ENCODE results near the gene ENGASE.
A peak's percentile ranks its signal among the peaks of the same experiment; 100 is the strongest.

Gene ENGASE

GRCh38 chr17:79079421-79080200 lies 5.0 kb downstream of the ENGASE start:
- no peak for DNase-seq (ENCODE audit: low spot score)

- no peak for DNase-seq (ENCODE audit: low spot score)
Measured at GRCh38 chr17:79080349-79080748, 5.7 kb downstream of the ENGASE start.

GRCh38 chr17:79080761-79081290 lies 6.2 kb downstream of the ENGASE start:
- no peak for DNase-seq (ENCODE audit: low spot score)

DNA sequence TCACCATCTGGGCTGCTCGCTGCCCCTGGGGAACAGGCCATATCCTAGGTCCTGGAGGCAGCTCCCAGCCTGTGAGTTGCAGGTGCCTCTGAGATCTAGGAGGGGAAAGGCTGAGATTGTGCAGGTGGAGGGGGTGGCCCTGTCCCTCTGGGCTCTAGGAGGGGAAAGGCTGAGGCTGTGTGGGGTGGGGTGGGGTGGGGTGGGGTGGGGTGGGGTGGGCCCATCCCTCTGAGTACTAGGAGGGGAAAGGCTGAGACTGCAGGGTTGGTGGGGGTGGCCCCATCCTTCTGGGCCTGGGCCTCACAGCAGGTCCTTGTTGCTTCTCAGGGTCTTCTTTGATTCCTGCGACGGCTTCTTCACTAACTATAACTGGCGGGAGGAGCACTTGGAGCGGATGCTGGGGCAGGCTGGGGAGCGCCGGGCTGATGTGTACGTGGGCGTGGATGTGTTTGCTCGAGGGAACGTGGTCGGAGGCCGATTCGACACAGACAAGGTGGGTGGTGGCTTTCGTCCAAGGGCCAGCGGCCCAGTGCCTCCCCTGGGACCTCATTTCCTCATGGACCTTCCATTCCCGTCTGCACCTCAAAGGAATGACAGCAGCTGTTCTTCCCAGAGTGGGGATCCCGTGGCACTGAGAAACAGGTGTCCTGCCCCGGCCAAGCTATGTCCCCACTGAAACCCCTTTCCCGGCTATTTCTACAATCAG lies 7.1 kb downstream of the ENGASE start:
- DNase-seq (ENCODE audit: low spot score) = no peak

- peak; percentile 86 for DNase-seq (ENCODE audit: low spot score)
Measured at GRCh38 chr17:79082311-79083190, 7.9 kb downstream of the ENGASE start.

GRCh38 chr17:79083191-79083971 lies 8.8 kb downstream of the ENGASE start:
- DNase-seq (ENCODE audit: low spot score) = no peak

- no peak for DNase-seq (ENCODE audit: low spot score)
Measured at GRCh38 chr17:79084291-79085153, 9.9 kb downstream of the ENGASE start.

DNA sequence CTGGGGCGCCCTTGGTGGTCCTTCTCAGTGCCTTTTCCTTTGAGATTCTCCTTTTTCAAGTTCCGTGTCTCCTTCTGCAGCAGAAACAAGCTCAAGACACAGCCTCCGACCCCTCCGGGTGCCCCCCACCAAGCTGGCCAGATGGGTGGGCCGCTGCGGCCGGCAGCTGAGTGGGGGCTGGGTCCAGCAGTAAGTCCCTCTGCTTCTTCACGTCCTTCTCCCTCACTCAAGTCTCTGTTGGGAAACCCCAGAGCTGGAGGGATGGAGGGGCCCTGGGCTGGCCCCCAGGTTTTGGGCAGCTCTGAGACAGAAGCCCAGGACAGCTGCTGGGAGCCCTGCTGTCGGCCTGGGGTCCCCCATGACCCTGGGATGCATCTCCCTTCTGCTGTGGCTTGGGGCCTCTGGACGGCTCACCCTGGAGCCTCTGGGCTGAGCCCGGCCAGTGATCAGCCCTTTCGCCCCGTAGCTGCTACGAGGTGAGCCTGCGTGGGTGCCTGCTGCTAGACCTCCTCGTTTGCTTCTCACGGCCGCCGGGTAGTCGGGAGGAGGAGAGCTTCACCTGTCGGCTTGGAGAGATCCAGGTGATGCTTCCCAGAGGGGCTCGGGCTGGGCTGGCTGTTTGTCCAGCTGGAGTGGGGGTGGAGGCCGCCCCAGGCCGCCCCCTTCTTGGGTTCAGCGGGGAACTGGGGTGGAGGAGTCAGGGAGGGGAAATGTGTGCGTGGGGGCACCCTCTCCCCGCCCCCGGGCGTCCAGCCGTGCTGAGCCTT lies 10.7 kb downstream of the ENGASE start:
- no peak for DNase-seq (ENCODE audit: low spot score)

GRCh38 chr17:79085921-79086551 lies 11.4 kb downstream of the ENGASE start:
- no peak for DNase-seq (ENCODE audit: low spot score)

DNA sequence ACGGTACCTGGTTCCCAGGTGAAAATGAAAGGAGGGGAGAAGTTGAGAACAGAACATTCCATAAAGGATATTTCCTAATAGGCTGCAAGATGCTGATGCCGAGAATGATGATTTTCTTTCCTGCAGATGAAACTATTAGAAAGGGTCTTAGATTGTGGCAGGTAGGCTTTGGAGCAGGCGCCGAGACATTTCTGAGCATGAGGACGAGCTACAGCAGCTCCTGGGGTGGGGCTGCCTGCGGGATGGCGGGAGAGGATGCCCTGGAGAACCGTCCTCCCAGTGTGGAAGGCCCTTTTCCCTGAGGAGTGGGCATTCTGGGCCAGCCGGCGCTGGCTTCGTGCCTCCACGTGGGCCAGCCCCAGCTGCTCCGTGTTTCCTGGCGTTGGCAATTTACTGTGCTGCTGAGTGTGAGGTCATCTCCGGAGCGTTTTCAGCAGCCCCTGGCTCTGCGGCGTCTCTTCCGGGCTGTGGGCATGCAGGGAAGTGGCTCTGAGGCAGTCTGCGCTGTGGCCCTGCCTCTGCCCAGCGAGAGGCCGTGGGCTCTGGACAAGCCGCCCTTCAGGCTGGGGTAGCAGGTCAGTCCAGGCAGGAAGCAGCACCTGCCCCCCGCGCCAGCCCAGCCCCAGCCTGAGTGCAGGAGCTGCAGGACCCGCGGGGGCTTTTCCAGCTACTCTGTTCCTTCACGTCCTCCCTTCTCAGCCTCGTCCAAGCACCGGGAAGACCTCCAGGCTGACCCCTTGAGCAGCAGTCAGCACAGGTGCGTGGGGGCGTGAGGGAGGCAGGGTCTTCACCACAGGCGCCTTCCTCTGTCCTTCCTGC lies 12.2 kb downstream of the ENGASE start:
- DNase-seq (ENCODE audit: low spot score) = no peak

DNA sequence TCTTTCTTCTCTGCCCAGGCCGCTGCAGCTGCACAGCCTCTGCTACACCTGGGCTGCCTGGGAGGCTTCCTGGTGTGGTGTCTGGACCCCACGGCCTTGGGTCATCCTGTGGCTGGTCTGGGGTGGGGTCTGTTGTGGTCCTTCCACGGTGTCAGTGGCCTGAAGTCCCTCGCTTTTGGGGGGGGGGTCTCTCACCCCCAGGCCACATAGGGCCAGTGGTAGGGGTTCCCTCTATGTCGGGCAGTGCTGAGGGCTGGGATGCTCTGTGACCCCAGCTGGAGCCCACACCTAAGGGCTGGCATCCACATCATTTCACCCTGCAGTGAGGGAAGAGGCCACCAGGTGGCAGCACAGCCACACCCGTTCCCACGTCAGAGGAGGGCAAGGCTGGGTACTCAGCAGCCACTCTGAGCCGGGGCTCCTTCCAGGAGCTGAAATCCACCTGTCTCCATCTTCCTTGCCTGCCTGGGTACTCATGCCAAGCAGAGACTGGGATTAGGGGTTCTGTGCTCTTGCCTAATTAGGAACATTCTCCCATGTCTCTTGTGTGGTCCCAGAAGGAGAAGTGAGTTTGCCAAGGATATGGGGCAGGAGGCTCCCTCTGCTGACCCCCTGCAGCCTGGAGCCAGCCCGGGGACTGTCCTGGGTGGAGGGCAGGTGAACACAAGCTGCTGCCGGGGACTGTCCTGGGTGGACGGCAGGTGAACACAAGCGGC lies 13.0 kb downstream of the ENGASE start:
- peak; percentile 91 for DNase-seq (ENCODE audit: low spot score)

GRCh38 chr17:79088247-79088996 lies 13.8 kb downstream of the ENGASE start:
- no peak for DNase-seq (ENCODE audit: low spot score)

DNA sequence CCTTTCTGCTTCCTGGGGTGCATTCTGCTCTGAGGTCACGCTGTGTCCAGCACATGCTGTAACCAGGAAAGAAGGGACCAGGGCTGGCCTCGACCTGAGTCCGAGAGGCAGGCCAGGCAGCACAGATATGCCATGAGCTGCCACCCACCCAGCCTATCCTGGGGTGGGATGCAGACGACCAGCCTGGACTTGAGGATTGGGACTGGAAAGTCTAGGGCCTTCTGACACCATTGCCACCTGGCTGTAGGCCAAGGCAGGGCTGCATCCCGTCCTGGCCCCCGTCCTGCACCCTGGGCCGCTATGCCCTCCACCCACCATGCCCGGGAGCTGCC lies 14.3 kb downstream of the ENGASE start:
- no peak for DNase-seq (ENCODE audit: low spot score)

- DNase-seq (ENCODE audit: low spot score) = no peak
Measured at GRCh38 chr17:79089720-79090442, 15.3 kb downstream of the ENGASE start.

DNA sequence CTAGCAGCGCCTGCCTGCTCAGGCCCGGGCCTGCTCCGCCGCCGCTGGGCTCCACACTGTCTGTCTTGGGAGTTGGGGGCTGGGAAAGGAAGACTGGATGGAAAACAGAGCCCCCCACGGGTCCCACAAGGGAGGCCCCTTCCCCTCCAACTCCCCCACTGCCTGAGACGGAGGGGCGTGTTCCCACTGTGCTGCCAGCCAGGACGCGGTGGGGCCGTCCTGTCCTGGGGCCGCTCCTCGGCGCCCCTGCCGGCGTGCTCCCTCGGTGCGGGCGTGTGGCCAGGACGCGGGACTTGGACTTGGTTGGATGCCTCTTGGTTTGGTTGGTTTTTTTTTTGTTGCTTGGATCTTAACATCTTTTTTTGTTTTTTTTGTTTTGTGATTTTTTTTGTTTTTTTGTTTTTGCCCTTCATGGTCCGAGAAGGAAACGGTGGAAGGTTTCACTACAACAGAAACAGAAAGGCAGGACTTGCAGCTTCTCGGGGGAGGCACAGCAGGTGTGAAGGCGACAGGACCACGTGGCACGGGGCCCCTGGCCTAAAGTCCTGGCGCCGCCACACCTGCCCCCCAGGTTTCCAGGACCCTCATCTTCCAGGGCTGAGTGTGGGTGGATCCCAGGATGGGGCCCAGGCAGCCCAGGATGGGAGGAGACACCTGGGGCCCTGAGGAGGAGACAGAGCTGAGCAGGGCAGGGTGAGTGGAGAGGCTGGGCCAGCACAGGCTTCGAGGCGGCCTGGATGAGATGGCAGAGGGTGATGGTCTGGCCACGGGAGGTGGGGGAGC lies 16.0 kb downstream of the ENGASE start:
- no peak for DNase-seq (ENCODE audit: low spot score)

- no peak for DNase-seq (ENCODE audit: low spot score)
Measured at GRCh38 chr17:79091226-79091670, 16.6 kb downstream of the ENGASE start.
